HPDE6-E6E7 (cell line): Measurements from ENCODE around the gene PTGIS.

ENCODE experiments used
- DNase-seq: peaks from one replicate; pipeline ENCODE4 v3.0.0; 2011; ENCODE audit warnings: missing footprints; ENCODE audit errors: extremely low spot score

PTGIS gene

DNA sequence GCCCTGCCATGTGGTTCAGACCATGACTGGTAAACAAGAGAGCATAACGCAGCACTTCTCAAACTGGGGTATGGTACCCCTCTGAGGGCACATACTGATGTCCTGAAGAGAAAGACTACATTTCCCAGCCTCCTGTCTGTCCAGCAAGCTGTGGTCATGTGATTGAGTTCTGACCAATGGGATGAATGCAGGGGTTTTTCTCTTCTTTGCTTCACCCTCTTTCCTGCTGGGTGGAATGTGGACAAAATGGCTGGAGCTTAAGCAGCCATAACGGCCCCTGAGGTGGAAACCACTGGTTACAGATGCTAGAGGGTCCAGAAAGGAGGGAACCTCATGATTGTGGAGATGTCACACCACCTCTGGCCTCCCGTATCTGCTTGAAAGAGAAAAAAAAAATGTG lies 66.0 kb downstream of the PTGIS start:
- no peak for DNase-seq

GRCh38 chr20:49497398-49497669 lies 70.6 kb downstream of the PTGIS start:
- no peak for DNase-seq

DNA sequence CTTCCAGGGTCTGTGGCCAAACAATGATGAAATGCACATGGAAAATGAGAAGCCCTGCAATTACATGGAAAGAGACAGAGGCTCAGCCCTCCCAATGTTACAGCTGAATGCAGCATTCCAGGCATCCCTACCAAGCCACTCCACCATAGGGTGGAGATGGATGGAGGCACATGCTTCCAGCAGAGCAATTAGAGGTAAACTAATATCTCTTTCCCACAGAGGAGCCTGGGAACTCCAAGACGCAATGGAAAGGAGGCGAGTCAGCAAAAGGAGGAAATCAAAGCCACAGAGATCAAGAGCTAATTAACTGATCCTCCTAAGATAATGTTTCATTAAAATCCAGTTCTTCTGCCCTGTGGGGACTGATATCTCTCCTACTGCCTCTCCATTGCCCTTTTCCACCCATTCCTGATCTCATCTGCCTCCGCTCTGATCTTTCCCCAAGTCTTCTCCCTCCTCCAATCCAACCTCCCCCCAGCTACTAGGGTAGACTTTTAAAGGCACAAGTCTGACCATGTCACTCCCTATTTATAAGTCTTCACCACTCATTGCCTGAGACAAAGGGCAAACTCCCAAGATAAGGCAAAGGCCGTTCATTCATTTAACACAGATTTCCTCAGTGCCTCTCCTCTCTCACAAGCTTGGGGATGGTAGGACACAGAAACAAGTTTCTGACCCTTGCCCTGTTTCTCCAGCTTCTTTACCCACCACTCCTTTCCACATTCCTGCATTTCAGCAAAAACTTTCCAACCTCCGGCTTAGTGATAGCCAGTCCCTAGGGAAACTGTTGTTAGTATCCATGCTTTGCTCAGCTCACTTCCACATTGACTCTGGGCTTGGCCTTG lies 71.2 kb downstream of the PTGIS start:
- DNase-seq, result no peak

- DNase-seq, result no peak
Observed at GRCh38 chr20:49496043-49496442, 71.9 kb downstream of the PTGIS start.

- DNase-seq, result no peak
Observed at GRCh38 chr20:49490689-49491088, 77.2 kb downstream of the PTGIS start.

- DNase-seq, result no peak
Observed at GRCh38 chr20:49489688-49490087, 78.2 kb downstream of the PTGIS start.

GRCh38 chr20:49486064-49486463 lies 81.9 kb downstream of the PTGIS start:
- DNase-seq, result no peak

DNA sequence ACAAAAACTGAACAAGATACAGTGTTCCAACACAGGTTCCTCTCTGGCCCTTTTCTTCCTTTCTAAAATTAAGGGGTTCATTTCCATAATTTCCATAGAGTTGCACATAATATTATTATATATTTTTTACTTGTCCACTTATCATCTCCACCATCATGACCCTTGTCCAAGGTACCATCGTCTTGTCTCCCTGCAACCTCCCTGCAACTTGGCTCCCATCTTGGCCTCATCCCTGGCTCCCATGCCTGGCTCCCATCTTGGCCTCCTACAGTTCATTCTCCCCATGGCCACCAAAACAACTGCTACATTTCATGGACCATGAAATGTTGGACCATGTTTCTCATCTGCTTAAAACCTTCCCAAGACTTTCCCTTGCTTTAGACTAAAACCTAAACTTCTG lies 82.4 kb downstream of the PTGIS start:
- DNase-seq, result no peak

DNA sequence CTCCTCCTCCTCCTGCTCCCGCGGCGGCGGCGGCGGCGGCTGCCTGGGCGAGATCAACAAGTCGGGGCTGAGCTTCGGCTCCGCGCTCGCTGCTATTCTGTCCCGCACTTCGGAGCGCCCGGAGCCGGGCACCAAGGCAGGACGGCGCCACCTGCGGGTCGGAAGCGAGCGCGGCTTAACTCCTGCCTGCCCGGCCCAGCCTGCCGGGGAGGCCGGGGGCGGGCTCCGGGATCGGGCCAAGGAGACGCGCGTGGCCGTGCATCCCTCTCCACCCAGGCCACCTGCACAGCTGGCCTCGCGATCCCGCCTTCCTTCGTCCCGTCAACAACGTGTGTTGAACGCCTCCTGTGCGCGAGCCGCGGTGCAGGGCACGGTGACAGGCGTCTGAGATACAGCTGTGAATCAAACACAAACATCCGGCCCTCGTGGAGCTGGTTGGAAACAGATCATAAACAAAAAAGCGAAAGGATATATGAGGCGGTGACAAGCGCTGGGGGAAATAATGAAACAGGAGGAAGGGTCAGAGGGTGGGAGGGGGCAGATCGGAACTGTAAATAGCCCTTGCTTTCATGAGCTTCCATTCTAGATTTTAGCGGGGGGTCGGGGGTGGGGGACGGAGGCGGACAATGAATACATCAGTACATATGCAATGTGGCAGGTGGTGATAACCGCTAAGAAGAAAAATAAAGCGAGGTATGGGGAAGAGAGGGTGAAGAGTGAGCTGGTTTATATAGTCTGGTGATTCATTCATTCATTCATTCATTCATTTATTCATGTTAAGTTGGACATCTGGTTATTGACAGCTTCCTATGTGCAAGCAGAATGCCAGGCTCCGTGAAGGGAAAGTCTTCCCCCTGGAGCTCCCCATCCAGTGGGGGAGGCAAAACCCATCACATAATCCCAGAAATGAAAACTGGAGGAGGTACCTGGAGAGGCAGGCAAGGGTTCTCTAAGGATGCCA lies 83.5 kb downstream of the PTGIS start:
- DNase-seq, result peak; percentile 91

GRCh38 chr20:49483696-49484123 lies 84.2 kb downstream of the PTGIS start:
- DNase-seq, result no peak

DNA sequence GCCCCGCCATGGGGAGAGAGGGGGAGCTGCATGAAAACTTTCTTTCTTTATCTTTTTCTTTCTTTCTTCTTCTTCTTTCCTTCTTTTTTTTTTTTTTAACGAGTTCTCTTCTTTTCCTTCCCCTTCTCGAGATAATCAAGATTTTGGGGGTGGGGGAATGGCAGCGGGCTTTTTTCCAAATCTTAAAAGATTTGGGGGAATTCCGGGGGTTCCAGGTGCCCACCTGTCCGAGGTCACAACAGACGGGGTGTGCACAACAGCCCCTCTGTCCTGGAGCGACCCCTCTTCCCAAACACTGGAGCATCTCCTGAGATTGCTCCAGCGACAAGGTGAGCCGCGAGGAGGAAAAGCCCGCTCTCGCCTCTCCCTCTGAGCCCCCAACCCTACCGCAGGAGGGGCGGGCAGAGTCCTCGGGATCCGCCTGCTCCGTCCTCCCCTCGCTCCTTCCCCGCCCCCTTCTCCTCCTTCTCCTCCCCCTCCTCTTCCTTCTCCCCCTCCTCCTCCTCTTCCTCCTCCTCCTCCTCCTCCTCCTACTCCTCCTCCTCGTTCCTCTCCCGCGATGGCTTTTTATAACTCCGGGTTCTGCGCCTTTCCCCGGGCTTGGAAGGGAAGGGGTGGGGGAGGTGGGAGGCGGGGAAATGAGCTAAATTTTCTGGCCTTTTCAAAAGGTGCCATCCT lies 84.8 kb downstream of the PTGIS start:
- no peak for DNase-seq

- peak; percentile 40 for DNase-seq
Observed at GRCh38 chr20:49482621-49483017, 85.3 kb downstream of the PTGIS start, which contains the start of gene KCNB1. TSS of gene KCNB1 (minus strand) at chr20:49482668. CDS start at chr20:49482480, 188 bp downstream.

DNA sequence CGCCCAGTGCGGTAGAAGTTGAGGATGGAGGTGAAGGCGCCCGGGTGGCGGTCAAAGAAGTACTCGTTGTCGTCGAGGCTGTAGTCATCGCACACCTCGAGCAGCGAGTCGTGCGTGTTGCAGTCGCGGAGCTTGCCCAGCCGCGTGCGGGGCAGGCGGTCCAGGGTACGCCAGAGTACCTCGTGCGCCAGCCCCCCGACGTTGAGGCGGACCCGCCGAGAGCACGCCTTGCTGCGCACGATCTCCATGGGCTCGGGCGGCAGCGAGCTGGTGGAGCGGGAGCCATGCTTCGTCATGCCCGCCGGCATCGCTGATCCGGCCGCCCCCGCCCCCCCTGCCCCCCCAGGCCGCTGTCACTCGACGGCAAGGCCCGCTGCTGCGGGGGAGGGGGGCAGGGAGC lies 85.8 kb downstream of the PTGIS start:
- no peak for DNase-seq

DNA sequence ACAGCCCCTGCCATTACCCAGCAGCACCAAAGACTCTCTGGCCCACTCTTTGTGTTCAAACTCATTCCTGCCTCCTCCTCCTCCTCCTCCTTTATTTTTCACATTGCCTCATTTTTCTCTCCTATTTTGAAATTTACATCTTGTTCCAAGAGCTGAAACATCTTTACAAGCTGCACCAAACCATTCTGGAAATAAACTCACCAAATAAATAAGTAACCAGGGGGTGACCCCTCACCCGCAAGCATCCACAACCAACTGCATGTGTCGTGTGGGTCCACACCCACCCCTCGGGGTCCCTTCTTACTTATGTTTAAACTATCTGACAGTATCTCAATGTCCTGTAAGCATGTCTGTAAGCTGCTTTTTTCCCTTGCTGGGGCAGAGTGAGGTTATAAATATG lies 86.8 kb downstream of the PTGIS start:
- DNase-seq, result no peak

DNA sequence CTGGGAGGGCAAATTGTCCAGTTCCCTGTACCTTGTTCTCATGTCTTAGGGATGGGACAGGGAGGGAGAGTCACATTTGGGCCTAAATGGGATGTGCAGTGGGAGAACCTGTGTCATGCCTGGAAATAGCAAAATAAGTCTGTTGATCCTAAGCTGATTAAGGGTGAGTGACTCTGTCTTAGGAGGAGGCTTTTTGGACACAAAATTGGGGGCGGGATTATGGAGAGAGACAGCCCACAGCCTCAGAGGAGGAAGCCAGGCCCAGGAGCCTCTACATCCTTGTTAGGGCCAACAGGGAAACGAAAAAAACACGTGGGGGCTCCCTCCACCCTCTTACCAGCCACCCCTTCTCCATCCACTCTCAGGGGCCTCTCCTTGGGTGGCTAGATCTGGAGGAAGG lies 87.7 kb downstream of the PTGIS start:
- no peak for DNase-seq

GRCh38 chr20:49479785-49480184 lies 88.2 kb downstream of the PTGIS start:
- DNase-seq, result no peak

GRCh38 chr20:49478754-49479689 lies 88.9 kb downstream of the PTGIS start:
- no peak for DNase-seq

DNA sequence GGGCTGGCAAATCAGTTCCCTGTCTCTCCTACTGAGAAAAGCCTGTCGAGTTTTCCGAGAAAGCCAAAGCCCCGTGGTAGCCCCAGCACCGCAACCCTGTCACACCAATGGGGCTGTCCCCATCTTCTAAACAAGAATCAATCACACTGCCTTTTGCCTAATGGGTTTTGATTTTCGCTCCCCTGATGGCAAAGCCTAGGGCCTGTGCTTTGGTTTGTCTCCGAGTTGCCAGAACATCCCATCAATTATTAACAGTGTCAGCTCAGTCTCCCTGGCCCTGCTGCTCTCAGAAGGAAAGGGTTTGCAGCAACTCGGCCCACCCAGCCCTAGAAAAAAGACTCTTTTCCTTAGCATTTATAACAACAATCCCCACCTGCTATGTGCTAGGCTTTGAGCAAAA lies 89.7 kb downstream of the PTGIS start:
- no peak for DNase-seq

DNA sequence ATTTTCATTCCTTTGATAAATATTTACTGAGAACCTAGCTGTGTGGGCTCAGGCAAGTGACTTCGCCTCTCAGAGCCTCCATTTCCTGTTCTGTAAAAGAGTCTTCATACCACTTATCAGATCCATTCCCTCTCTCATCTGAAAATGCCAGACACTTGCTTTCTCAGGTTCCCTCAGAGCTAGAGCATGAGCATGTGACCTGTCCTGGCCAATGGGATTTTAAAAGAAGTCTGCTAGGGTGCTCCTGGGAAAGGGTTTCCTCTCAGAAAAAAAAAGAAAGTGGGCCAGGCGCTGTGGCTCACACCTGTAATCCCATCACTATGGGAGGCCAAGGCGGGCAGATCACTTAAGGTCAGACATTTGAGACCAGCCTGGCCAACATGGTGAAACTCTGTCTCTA lies 90.7 kb downstream of the PTGIS start:
- no peak for DNase-seq

GRCh38 chr20:49476016-49476355 lies 92.0 kb downstream of the PTGIS start:
- no peak for DNase-seq

DNA sequence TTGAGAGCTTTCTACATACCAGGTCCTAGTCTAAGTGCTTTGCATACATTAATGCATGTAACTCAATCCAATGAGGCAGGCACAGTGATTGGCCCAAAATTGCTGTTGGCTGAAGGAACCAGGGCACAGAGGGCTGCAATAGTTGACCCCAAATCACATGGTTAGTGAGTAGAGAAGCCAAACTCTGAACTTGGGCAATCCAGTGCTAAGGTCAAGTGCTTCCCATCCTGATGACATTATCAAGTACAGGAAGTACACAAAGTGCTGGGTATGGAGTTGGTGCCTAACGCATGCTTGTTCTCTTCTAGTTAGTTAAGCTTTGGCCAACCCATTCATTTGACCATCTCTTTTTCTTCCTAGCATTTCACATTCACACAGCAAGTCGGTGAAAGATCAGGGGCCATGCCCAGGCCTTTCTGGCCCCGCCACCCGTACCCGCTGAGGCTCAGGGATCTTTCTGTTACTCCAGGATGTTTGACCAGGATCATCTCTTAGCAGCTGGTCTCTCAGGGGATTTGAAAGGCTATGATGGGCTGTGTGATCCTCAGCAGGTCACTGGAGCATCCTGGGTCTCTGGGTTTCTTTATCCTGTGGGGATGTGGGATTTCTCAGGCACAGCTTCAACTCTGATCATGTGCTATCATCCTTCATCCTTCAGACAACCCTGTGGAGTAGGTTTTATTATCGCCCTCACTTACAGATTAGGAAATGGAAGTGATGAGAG lies 92.5 kb downstream of the PTGIS start:
- DNase-seq, result no peak
